ENCODE measurements around the gene ERH. TPM values are rescaled to one million over a fixed set of nuclear protein-coding genes. Genes with fewer than 3 reads are reported as not detected.
A peak's percentile ranks its signal among the peaks of the same experiment; 100 is the strongest.

The ERH gene
- total RNA-seq, 2 donors from 2014 or later: 55.5 to 55.9 TPM

DNA sequence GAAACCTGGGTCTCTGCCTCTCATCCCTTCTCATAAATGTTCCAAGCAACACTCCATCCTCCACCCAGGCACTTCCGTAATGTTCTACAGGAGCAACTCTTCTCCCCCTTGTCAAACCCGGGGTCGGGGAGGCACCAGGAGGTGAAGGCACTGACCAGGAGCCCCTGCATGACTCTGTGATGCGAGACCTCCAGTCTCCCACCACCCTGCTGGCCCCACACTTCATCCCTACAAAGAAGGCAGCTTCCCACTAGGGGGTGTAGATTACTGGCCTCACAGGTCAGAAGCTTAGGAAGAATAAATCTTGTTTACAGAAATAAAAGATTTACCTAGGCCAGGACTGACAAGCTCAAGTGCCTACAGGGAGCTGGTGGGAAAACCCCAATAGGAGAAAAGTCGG, 47.2 kb downstream of the ERH start:
- H3K4me1 ChIP-seq (ENCODE audit: control insufficient read depth in 1 of 2, low read depth in 2 of 2): peaks cover 8 to 17% of the 10 kb centered on the region in 2 donors
- no peak for DNase-seq (ENCODE audit: low spot score)
- no peak overlapping the region for H3K27ac ChIP-seq
- H3K36me3 ChIP-seq: no peaks in the 10 kb centered on the region
- no peaks in the 10 kb centered on the region for H3K27me3 ChIP-seq (replicated peaks; ENCODE audit: insufficient read depth)
- TF ChIP-seq, protein P1, sequence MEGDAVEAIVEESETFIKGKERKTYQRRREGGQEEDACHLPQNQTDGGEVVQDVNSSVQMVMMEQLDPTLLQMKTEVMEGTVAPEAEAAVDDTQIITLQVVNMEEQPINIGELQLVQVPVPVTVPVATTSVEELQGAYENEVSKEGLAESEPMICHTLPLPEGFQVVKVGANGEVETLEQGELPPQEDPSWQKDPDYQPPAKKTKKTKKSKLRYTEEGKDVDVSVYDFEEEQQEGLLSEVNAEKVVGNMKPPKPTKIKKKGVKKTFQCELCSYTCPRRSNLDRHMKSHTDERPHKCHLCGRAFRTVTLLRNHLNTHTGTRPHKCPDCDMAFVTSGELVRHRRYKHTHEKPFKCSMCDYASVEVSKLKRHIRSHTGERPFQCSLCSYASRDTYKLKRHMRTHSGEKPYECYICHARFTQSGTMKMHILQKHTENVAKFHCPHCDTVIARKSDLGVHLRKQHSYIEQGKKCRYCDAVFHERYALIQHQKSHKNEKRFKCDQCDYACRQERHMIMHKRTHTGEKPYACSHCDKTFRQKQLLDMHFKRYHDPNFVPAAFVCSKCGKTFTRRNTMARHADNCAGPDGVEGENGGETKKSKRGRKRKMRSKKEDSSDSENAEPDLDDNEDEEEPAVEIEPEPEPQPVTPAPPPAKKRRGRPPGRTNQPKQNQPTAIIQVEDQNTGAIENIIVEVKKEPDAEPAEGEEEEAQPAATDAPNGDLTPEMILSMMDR (IDR thresholded peaks at IDR 0.05): no peak
- H3K4me3 ChIP-seq: no peak overlapping the region
- H3K9me3 ChIP-seq: no peaks in the 10 kb centered on the region
- no peak for ATAC-seq (ENCODE audit: insufficient number of reproducible peaks, low FRiP score, low read depth)

DNA sequence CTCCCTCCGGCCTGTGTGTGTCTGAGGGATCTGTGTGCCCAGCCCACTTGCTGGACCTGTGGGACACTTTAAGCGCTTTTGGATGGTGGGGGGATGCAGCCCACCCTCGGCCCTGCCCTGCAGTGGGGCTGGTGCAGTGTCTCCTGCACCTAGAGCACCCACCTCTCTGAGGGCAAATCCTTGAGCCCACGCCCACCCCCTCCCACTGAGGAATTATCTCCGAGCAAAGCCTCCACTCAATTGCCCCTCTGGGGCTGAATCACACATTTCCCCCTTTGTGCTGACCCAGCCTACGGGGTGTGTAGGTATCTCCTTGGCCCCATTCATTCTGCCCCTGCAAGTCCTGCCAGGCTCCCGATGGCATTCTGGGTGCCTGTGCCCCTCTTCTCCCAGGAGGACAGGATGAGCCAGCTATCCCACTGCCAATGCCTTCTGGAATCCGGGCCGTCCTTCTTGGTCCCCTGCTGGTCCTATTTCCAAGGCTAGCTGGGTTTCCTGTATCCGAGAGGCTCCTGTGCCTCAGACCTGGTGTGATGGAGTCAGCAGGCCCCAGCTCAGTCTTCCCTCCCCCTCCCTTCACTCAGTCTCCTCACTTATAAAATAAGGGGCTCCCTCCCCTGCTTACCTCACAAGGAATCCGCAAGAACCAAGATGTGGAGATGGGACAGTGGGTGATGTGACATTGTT, 48.9 kb downstream of the ERH start:
- no peak for ATAC-seq (ENCODE audit: insufficient number of reproducible peaks, low FRiP score, low read depth)
- Histone ChIP-seq H3K4me1 (ENCODE audit: control insufficient read depth in 1 of 2, low read depth in 2 of 2) (peaks cover 0 to under 1% of the 10 kb centered on the region in 2 donors), H3K36me3 (no peaks in the 10 kb centered on the region), H3K27ac (no peak overlapping the region), H3K9me3 (no peaks in the 10 kb centered on the region), H3K4me3 (no peak overlapping the region), H3K27me3 (replicated peaks; ENCODE audit: insufficient read depth) (no peaks in the 10 kb centered on the region)
- TF ChIP-seq, protein P1 (IDR thresholded peaks at IDR 0.05): no peak
- no peak for DNase-seq (ENCODE audit: low spot score)

DNA sequence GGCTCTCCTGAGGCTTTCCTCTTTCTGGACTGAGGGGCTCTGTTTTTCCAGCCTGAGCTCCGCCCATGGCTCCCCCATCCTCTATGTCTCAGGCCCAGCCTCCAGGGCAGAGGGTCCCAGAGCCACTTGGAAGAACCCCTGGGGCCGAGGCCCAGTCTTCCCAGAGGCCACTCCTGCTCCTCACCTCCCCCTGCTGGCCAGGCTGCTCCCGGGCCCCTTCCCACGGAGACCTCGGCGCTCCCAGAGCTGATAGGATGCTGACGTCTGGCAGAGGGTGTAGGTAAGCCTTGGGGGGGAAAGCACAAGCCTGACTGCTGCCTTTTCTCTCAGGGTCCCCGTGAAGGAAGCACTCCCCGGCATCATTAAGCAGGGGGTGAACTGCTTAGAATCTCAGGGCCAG, 51.4 kb downstream of the ERH start:
- Histone ChIP-seq H3K9me3 (no peaks in the 10 kb centered on the region), H3K4me1 (ENCODE audit: control insufficient read depth in 1 of 2, low read depth in 2 of 2) (peaks cover 0 to 8% of the 10 kb centered on the region in 2 donors), H3K27ac (no peak overlapping the region), H3K4me3 (no peak overlapping the region), H3K36me3 (no peaks in the 10 kb centered on the region), H3K27me3 (replicated peaks; ENCODE audit: insufficient read depth) (no peaks in the 10 kb centered on the region)
- ATAC-seq (ENCODE audit: insufficient number of reproducible peaks, low FRiP score, low read depth) (no peak), DNase-seq (ENCODE audit: low spot score) (no peak)
- TF ChIP-seq, protein P1 (IDR thresholded peaks at IDR 0.05): peak; percentile 34

DNA sequence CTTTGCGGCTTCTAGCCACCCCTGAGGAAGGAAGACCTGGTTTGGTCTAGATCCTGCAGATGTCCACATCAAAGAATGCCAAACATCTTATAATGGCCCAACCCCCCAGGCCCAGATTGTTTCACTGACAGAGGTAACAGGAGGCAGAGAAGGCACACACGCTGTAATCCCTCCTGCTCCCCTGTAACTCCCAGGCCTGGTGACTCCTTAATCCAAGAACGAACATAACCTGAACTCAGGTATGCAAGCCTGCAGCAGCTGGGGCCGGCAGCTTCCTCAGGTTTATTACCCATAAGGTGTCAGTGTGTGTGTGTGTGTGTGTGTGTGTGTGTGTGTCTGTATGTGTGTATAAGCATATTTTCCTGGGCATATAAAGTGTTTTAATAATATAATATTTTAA, 52.7 kb downstream of the ERH start:
- DNase-seq (ENCODE audit: low spot score): no peak
- no peak for ATAC-seq (ENCODE audit: insufficient number of reproducible peaks, low FRiP score, low read depth)
- Histone ChIP-seq H3K9me3 (no peaks in the 10 kb centered on the region), H3K27ac (no peak overlapping the region), H3K4me3 (no peak overlapping the region), H3K36me3 (no peaks in the 10 kb centered on the region), H3K4me1 (ENCODE audit: control insufficient read depth in 1 of 2, low read depth in 2 of 2) (peaks cover 0 to 8% of the 10 kb centered on the region in 2 donors), H3K27me3 (replicated peaks; ENCODE audit: insufficient read depth) (no peaks in the 10 kb centered on the region)
- TF ChIP-seq, protein P1 (IDR thresholded peaks at IDR 0.05): no peak

DNA sequence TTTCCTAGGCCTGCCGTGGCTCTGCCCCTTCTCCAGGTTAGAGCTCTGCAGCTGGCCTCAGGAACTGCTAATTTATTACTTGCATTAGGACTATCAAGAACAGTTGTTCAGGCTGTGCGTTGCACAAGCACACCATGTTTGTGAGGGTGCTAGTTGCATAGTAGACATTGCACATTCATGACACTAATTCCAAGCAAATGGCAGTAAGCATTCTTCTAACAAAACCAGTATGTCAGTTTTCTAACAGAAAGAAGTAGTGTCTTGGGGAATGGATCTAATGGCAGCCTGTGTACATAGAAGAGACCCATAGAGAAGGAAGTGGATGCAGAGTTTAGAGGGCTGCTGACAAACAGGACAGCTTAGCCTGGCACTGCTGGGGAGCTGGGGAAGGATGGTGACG, 53.9 kb downstream of the ERH start:
- H3K27me3 ChIP-seq (replicated peaks; ENCODE audit: insufficient read depth): no peaks in the 10 kb centered on the region
- H3K9me3 ChIP-seq: no peaks in the 10 kb centered on the region
- no peak overlapping the region for H3K27ac ChIP-seq
- ATAC-seq (ENCODE audit: insufficient number of reproducible peaks, low FRiP score, low read depth) (no peak), DNase-seq (ENCODE audit: low spot score) (no peak)
- no peaks in the 10 kb centered on the region for H3K36me3 ChIP-seq
- H3K4me3 ChIP-seq: no peak overlapping the region
- H3K4me1 ChIP-seq (ENCODE audit: control insufficient read depth in 1 of 2, low read depth in 2 of 2): peaks cover 0 to 8% of the 10 kb centered on the region in 2 donors
- TF ChIP-seq, protein P1 (IDR thresholded peaks at IDR 0.05): no peak
